Measurements from ENCODE around the gene ZSCAN5A.
"Not testable (repeated sequence)": the region's sequence is repeated elsewhere in the genome, so short reads cannot be mapped to it uniquely, and the experiment has no call there.

ZSCAN5A gene

DNA sequence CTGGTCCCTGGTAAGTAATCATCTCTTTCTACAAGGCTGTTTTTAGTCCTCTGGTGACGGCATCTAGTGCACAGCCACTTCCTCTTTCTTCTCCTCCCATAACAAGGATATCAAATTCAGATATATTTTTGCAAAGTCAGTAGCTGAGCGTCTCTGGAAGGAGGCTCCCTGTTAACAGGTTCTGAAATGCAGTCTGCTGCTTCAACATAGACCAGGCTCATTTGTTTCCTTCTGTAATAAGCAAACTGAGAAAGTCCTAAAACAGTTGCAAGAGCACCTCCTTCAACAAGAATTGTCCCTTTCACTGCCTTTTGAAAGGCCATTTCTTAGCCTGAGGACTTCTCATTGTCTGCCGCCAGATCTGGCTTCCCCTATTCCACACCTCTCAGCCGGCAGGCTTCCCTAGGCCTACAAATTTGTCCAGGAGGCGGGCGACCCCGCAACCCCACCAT lies 7.4 kb upstream of the ZSCAN5A start:
- Mint-ChIP-seq H3K27ac (no peak overlapping the region), H3K4me3 (no peak overlapping the region), H3K36me3 (no peaks in the 10 kb centered on the region), H3K9me3 (peaks cover 2% of the 10 kb centered on the region), H3K4me1 (no peaks in the 10 kb centered on the region)
- no peak for DNase-seq (ENCODE audit: low spot score in 2 of 2)
- ATAC-seq = no peak

DNA sequence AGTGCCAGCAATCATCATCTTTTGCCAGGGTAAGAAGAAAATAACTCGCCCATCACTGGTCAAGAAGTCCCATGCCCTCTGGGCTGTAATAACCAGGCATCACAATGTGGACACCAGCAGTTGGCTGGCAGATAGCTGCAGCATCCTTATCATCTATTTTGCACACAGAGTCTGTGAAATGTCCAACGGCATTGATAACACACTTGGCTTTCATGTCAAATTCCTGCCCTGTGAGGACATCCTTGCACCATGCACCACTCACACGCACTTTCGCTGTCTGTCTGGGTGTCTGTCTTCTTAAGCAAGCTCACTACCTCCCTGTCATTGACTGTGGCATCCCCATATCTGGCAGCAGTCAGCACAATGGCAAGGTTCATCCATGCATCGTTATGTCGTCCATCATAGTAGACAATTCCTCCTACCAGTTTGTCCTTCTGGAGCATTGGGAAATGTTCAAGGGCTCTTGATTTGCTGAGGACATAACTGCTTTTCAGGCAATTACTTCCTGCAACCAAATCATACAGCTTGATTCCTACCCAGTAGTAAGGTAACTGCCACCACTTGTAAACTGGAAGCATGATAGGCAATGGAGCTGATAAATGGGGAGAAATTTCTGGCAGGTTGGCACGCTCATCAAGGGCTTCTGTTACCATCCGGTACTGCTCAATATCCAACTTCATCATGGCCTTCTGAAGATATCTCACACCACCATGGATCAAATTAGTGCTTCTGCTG lies 6.8 kb upstream of the ZSCAN5A start:
- DNase-seq (ENCODE audit: low spot score in 2 of 2) (no peak), ATAC-seq (no peak)
- H3K36me3 Mint-ChIP-seq = no peaks in the 10 kb centered on the region
- no peaks in the 10 kb centered on the region for H3K4me1 Mint-ChIP-seq
- H3K9me3 Mint-ChIP-seq = peaks cover 2% of the 10 kb centered on the region
- H3K4me3 Mint-ChIP-seq = no peak overlapping the region
- no peak overlapping the region for H3K27ac Mint-ChIP-seq

DNA sequence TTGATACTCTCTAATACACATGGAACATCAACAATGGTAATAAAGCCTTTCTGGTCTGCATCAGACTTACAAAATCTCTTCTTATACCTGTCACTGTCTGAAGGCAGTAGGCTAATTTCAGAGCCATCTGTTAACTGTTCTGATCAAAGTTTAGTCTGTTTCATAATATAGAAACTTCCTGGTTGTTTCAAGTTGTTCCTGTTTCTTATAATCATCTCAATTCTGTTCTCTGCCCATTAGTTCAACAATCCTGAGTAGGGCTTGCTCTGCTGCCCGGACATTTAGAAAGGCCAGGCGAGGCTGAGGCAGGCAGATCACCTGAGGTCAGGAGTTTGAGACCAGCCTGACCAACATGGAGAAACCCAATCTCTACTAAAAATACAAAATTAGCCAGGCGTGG lies 5.4 kb upstream of the ZSCAN5A start:
- Mint-ChIP-seq H3K9me3 (peaks cover 2% of the 10 kb centered on the region), H3K4me1 (no peaks in the 10 kb centered on the region), H3K27ac (no peak overlapping the region), H3K36me3 (peaks cover 5% of the 10 kb centered on the region), H3K4me3 (no peak overlapping the region)
- no peak for DNase-seq (ENCODE audit: low spot score in 2 of 2)
- no peak for ATAC-seq

DNA sequence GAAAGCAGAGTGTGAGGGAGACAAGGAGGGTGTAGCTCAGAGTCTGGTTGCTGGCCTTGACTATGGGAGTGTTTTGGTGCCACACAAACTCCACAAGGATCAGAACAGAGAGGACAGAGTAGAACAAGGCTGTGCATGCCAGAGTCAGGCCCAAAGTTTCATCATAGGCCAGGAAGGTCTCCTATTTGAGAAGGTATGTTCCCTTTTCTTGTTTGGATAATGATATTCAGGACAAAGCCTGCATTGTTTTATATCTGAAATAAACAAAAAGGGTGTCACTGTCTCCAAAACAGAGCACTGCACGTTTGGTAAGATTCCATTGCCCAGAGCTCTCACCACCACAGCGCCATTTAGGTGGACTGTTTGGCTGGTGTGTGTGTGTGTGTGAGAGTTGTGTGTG lies 3.1 kb upstream of the ZSCAN5A start:
- H3K4me3 Mint-ChIP-seq = no peak overlapping the region
- peaks cover 16% of the 10 kb centered on the region for H3K4me1 Mint-ChIP-seq

DNA sequence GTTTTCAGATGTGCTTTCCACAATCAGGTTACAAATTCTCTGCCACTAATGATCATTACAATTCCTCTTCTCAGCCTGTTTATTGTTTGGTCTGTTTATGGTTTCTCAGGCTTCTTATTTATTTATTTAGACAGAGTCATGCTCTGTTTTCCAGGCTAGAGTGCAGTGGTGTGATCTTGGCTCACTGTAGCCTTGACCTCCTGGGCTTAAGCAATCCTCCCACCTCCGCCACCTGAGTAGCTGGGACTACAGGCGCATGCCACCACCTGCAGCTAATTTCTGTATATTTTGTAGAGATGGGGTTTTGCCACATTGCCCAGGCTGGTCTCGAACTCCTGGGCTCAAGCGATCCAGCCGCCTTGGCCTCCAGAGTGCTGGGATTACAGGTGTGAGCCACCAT lies 2.1 kb upstream of the ZSCAN5A start:
- Mint-ChIP-seq H3K4me1 (peaks cover 22% of the 10 kb centered on the region), H3K4me3 (peak overlapping the region; percentile 82), H3K9me3 (peaks cover 3% of the 10 kb centered on the region), H3K27ac (peak overlapping the region; percentile 97), H3K36me3 (peaks cover 23% of the 10 kb centered on the region)
- no peak for ATAC-seq
- no peak for DNase-seq (ENCODE audit: low spot score in 2 of 2)

More for the DNA sequence above, 3.1 kb upstream of the ZSCAN5A start:
- Mint-ChIP-seq H3K36me3 (peaks cover 20% of the 10 kb centered on the region), H3K27ac (no peak overlapping the region), H3K9me3 (peaks cover 3% of the 10 kb centered on the region)
- ATAC-seq (no peak), DNase-seq (ENCODE audit: low spot score in 2 of 2) (no peak)

DNA sequence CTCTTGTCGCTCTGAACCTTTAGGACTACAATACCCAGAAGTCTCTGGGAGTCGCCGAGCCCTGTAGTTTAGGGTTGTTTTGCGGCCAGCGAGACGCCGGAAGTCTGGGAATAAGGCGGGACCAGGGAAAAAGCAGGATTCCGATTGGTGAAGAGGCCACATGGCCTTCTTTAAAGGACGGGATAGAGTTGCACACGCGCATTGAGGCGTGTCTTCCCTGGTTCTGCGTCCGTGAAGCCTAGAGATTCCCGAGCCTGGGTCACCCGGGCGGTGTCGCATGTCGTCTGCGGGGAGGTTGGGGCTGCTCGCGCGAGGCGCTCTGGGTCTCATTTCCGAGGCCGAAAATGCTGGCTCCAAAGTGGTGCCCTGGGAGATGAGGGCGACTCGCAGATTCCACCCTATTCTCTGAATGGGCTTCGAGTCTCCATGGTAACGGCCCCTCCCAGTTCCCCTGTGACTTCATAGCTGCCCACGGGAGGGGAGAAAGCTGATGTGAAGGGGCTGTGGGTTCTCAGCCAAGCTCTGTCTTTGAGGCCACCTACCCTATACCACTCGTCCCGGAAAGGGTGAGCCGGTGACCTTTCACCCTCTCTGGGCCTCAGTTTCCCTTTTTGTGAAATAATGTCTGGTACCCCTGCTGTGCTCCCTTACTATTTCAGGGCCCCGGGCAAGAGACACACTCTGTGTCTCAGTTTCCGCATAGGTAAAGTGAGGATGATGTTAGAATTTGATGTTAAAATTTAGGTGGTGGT lies 614 bp upstream of the ZSCAN5A start:
- H3K4me1 Mint-ChIP-seq = peaks cover 22% of the 10 kb centered on the region
- peak overlapping the region; percentile 82 for H3K4me3 Mint-ChIP-seq

DNA sequence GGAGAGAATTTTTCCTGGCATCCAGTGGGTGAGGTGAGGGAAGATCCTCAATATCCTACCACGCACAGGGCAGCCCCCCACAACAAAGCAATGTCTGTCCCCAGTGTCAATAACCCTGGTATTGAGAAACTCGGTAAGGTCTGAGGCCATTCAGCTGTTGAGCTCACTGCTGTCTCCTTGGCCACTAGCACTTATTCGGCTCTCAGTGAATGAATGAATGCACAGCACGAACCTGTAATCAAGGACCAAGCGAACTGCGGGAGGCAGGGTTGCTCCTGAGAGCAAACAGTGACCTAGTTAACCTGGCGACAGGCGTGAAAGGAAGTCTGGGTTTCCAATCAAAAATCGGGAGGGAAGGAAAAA lies 640 bp downstream of the ZSCAN5A start:
- H3K36me3 Mint-ChIP-seq = peaks cover 27% of the 10 kb centered on the region
- no peak for ATAC-seq
- peak overlapping the region; percentile 97 for H3K27ac Mint-ChIP-seq
- H3K9me3 Mint-ChIP-seq = peaks cover 3% of the 10 kb centered on the region
- H3K4me1 Mint-ChIP-seq = peaks cover 27% of the 10 kb centered on the region
- no peak for DNase-seq (ENCODE audit: low spot score in 2 of 2)
- H3K4me3 Mint-ChIP-seq = peak overlapping the region; percentile 82

More for the DNA sequence above, 614 bp upstream of the ZSCAN5A start:
- ATAC-seq = peak; percentile 85
- DNase-seq (ENCODE audit: low spot score in 2 of 2) = peak; percentile 77 to 93
- Mint-ChIP-seq H3K9me3 (peaks cover 3% of the 10 kb centered on the region), H3K36me3 (peaks cover 25% of the 10 kb centered on the region), H3K27ac (peak overlapping the region; percentile 97)

DNA sequence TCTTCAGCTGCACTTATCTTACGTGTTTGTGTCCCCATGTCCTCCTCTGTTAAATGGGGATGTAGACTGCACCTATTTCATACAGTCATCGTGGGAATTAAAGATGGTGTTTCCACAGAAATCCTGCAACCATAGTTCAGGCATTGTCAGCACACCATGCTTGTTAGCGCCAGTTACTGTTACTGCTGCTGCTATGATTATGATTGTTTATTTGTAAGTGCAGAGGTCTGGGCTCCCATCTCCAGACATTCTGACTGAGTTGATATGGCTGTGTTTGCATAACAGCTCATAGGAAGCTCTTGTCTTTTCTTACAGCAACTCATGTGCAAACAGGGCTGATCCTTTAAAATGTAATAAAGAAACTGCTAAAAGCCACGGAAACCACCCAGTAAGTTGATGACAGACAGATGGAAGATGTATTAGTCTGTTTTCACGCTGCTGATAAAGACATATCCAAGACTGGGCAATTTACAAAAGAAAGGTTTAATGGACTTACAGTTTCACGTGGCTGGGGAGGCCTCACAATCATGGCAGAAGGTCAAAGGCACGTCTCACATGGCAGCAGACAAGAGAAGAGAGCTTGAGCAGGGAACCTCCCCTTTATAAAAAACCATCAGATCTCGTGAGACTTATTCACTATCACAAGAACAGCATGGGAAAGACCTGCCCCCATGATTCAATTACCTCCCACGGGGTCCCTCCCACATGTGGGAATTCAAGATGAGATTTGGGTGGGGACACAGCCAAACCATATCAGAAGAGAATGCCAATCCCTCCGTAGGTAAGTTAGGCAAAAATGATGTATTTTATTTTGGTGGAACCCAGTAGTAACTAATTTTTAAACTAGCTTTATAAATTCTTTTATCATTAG lies 1.6 kb downstream of the ZSCAN5A start:
- Mint-ChIP-seq H3K9me3 (peaks cover 3% of the 10 kb centered on the region), H3K27ac (peak overlapping the region; percentile 97), H3K4me1 (peaks cover 27% of the 10 kb centered on the region), H3K36me3 (peaks cover 34% of the 10 kb centered on the region), H3K4me3 (peak overlapping the region; percentile 82)
- ATAC-seq (no peak), DNase-seq (ENCODE audit: low spot score in 2 of 2) (no peak)

DNA sequence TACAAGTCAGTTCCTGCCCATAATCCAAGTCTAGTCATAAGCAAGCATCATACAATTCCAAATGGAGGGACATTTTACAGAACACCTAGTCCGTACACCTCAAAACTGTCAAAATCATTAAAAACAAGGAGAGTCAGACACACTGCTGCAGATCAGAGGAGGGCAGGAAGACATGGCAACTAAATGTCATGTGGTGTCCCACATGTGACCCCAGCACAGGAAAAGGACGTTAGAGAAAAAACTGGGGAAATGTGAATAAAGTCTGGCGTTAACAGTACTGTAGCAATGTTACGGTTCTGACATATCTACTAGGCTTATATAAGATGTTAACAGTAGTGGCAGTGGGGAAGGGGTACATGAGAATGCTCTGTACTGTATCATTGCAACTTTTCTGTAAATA lies 2.3 kb downstream of the ZSCAN5A start:
- no peak overlapping the region for H3K27ac Mint-ChIP-seq
- no peak for ATAC-seq

DNA sequence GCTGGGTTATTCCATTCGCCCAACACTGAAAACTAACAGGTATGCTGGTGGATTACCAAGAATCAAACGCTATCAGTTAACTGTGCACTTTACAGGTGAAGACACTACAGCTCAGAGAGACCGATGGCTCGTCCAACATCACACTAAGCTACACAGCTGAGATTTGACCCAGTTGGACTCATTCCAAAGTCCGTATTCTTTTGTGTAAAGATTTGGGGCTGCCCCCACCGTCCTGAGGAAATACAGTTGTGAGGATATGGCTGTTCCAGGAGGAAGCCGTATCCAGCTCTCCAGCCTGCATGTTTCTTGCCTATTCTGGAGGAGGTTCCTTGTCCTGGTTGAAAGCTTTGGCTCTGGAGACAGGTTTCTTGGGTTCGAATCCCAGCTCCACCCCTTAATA lies 4.2 kb downstream of the ZSCAN5A start:
- Mint-ChIP-seq H3K4me3 (no peak overlapping the region), H3K36me3 (peaks cover 34% of the 10 kb centered on the region), H3K9me3 (peaks cover 3% of the 10 kb centered on the region), H3K27ac (no peak overlapping the region), H3K4me1 (peaks cover 27% of the 10 kb centered on the region)
- no peak for DNase-seq (ENCODE audit: low spot score in 2 of 2)
- no peak for ATAC-seq

More for the DNA sequence above, 2.3 kb downstream of the ZSCAN5A start:
- no peak for DNase-seq (ENCODE audit: low spot score in 2 of 2)
- peaks cover 3% of the 10 kb centered on the region for H3K9me3 Mint-ChIP-seq
- H3K4me3 Mint-ChIP-seq = no peak overlapping the region
- H3K36me3 Mint-ChIP-seq = peaks cover 34% of the 10 kb centered on the region
- peaks cover 27% of the 10 kb centered on the region for H3K4me1 Mint-ChIP-seq

DNA sequence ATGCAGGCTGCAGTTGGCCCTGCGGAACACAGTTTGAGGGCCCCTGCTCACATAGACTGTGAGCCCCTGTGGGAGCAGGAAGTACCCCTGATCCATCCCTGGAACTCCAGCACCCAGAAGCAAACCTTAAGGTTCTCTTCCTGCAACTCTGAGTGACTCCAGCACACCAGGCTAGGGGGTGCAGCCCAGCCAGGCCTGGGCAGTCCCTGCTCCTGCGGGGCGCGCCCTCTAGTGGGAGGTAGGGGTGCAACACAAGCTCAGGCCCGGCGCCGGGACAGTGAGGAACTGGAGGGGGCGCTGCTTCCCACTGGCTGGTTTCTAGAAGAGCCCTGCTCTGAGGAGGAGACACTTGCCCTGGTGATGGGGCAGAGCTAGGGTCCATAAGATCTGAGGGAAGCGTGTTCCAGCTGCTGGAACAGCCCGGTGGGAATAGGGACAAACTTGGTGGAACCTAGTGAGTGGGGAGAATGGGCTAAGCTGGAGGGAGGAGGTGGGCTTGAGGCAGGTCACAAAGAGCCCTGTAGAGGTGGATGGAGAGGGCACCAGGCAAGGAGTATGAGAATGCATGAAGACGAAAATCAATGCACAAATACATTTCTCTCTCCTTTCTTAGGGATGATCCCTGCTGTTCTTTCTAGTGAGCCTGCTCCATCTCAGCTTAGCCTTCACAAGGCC lies 5.0 kb downstream of the ZSCAN5A start:
- Mint-ChIP-seq H3K27ac (no peak overlapping the region), H3K36me3 (peaks cover 26% of the 10 kb centered on the region), H3K4me3 (no peak overlapping the region), H3K4me1 (peaks cover 27% of the 10 kb centered on the region), H3K9me3 (peaks cover 3% of the 10 kb centered on the region)
- peak; percentile 67 for ATAC-seq
- peak; percentile 47 to 80 for DNase-seq (ENCODE audit: low spot score in 2 of 2)

DNA sequence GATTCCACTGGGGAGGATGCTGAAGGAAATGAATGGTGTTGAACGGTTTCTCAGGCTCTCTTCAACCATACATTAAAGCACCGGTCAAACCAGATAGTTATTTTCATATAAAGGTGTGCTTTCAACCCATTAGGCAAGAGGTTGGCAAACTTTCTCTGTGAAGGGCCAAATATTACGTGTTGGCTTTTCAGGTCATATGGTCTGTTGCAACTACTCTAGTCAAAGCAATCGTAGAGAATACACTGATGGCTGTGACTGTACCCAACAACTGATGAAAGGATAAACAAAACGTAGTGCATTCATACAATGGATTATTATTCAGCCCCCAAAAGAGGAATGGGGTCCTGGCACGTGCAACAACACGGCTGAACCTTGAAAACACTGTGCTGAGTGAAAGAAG lies 5.8 kb downstream of the ZSCAN5A start:
- ATAC-seq (no peak), DNase-seq (ENCODE audit: low spot score in 2 of 2) (no peak)
- Mint-ChIP-seq H3K27ac (no peak overlapping the region), H3K36me3 (peaks cover 17% of the 10 kb centered on the region), H3K4me1 (peaks cover 26% of the 10 kb centered on the region), H3K4me3 (no peak overlapping the region), H3K9me3 (peaks cover 3% of the 10 kb centered on the region)

DNA sequence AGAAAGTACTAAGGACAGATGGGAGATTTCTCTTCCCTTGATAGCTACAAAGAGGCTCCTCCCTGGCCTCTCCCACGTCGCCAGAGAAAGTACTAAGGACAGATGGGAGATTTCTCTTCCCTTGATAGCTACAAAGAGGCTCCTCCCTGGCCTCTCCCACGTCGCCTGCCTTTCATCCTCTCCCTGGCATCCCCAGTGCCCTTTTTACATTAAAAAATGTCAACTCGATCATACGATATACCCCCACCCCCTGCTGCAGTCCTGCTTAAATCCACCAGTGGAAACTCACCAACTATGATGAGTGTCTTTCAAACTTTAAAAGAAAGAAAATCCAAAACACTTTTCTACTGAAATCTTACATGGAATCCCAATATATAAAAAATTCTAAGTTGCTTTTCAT lies 7.6 kb downstream of the ZSCAN5A start:
- not testable (repeated sequence) for DNase-seq (ENCODE audit: low spot score in 2 of 2); H3K9me3 Mint-ChIP-seq; H3K4me3 Mint-ChIP-seq; ATAC-seq; H3K27ac Mint-ChIP-seq
- peaks cover 15% of the 10 kb centered on the region for H3K36me3 Mint-ChIP-seq
- peaks cover 24% of the 10 kb centered on the region for H3K4me1 Mint-ChIP-seq

DNA sequence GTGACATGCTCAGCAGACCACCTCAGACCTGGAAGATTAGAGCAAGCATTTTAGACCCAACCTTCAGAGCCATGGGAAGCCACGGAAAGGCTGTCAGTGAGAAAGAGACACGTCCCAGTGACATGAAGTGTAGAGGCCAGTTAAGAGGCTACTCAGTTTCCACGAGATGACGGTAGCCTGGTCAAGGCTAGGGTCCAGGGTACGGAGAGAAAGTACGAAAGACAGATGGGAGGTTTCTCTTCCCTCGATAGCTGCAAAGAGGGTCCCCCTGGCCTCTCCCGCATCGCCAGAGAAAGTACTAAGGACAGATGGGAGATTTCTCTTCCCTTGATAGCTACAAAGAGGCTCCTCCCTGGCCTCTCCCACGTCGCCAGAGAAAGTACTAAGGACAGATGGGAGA lies 8.6 kb downstream of the ZSCAN5A start:
- H3K36me3 Mint-ChIP-seq = peaks cover 10% of the 10 kb centered on the region
- ATAC-seq (no peak), DNase-seq (ENCODE audit: low spot score in 2 of 2) (no peak)
- H3K4me1 Mint-ChIP-seq = peaks cover 32% of the 10 kb centered on the region
- H3K4me3 Mint-ChIP-seq = no peak overlapping the region
- peaks cover 2% of the 10 kb centered on the region for H3K9me3 Mint-ChIP-seq
- H3K27ac Mint-ChIP-seq = peak overlapping the region; percentile 43

DNA sequence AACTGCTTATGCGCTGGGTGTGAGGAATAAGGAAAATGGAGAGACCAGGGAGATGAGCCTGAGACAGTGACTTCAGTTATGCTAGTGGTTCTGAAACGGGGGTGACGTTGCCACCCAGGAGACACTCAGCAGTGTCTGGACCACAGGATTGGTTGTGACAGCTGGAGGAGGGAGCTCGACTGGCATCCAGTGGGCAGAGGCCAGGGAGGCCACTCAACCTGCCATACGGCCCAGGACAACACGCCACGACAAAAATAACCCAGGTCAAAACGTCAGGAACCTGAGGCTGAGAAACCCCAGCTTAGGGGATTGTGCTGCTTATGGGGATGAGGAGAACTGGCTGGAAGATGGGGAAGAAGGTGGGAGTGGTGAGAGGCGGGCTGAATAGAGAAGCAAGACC lies 10.4 kb downstream of the ZSCAN5A start:
- no peak overlapping the region for H3K4me3 Mint-ChIP-seq
- peaks cover 32% of the 10 kb centered on the region for H3K4me1 Mint-ChIP-seq

More for the DNA sequence above, 10.4 kb downstream of the ZSCAN5A start:
- ATAC-seq = no peak
- Mint-ChIP-seq H3K27ac (peak overlapping the region; percentile 86), H3K36me3 (peaks cover 10% of the 10 kb centered on the region), H3K9me3 (peaks cover 2% of the 10 kb centered on the region)
- no peak for DNase-seq (ENCODE audit: low spot score in 2 of 2)
